ENCODE results near the gene TRMT112.

Gene TRMT112

GRCh38 chr11:64349404-64349803 lies 32.0 kb upstream of the TRMT112 start:
- DNase-seq: no peak

GRCh38 chr11:64349025-64349387 lies 31.6 kb upstream of the TRMT112 start:
- DNase-seq: no peak

- DNase-seq: no peak
Observed at GRCh38 chr11:64348383-64349024, 31.1 kb upstream of the TRMT112 start.

GRCh38 chr11:64347193-64347867 lies 30.0 kb upstream of the TRMT112 start:
- DNase-seq: no peak

GRCh38 chr11:64344787-64345186 lies 27.4 kb upstream of the TRMT112 start:
- no peak for DNase-seq

- no peak for DNase-seq
Observed at GRCh38 chr11:64343767-64344559, 26.6 kb upstream of the TRMT112 start.

- no peak for DNase-seq
Observed at GRCh38 chr11:64342869-64343745, 25.7 kb upstream of the TRMT112 start.

GRCh38 chr11:64341851-64342791 lies 24.8 kb upstream of the TRMT112 start:
- DNase-seq: peak; percentile 93

- no peak for DNase-seq
Observed at GRCh38 chr11:64341429-64341828, 24.1 kb upstream of the TRMT112 start.

GRCh38 chr11:64340671-64341335 lies 23.4 kb upstream of the TRMT112 start:
- DNase-seq: peak; percentile 79

GRCh38 chr11:64339754-64340408 lies 22.5 kb upstream of the TRMT112 start, which contains the start of gene CCDC88B:
TSS of gene CCDC88B (plus strand) at chr11:64340204. CDS start at chr11:64340267, 63 bp downstream.
- peak; percentile 93 for DNase-seq

- DNase-seq: no peak
Observed at GRCh38 chr11:64339286-64339685, 21.9 kb upstream of the TRMT112 start.

GRCh38 chr11:64338716-64339115 lies 21.4 kb upstream of the TRMT112 start:
- no peak for DNase-seq

GRCh38 chr11:64337538-64338249 lies 20.3 kb upstream of the TRMT112 start:
- DNase-seq: no peak

GRCh38 chr11:64334764-64335735 lies 17.7 kb upstream of the TRMT112 start:
- no peak for DNase-seq

- no peak for DNase-seq
Observed at GRCh38 chr11:64333556-64333955, 16.2 kb upstream of the TRMT112 start.

- peak; percentile 76 for DNase-seq
Observed at GRCh38 chr11:64331569-64332371, 14.4 kb upstream of the TRMT112 start.

GRCh38 chr11:64330888-64331287 lies 13.5 kb upstream of the TRMT112 start:
- DNase-seq: no peak

Data from CD4-positive, alpha-beta T cell treated with Interleukin-17A for 1 hour (primary cell).